Breast epithelium (tissue), 3 donors: ENCODE data around the gene SEM1.

Source experiments
- POLR2A ChIP-seq: fragments of 450-650 bp; IDR thresholded peaks from one replicate; pipeline ENCODE4 v1.6.1; 2016; ENCODE audit warnings: antibody characterized with exemption, mild to moderate bottlenecking, moderate library complexity
- TF ChIP-seq, protein P1 (sequence below), 3 donors: fragments of 450-650 bp; IDR thresholded peaks; one replicate each; pipeline ENCODE4 v1.5.1; 2016 to 2017; ENCODE audit warnings: antibody characterized with exemption in 3 of 3, mild to moderate bottlenecking in 3 of 3, moderate library complexity in 3 of 3

DNA sequence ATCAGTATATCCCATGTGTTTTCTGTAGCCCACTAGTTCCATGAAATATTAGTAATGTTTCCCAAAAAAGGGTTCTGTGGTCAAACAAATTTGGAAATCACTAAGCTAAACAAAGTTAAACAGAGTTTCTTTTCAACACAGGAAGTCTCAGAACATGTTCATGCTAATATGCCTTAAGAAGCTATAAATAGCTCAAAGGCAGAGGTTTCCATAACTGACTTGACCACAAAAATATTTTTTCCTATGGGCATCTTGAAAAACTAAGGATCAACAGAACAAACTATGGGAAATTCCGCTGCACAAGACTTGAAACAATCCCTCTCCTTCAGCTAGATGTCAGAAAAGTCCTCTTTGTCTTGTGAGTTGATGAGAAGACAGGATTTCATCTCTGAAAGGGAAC is 59.7 kb downstream of the SEM1 start:
- TF ChIP-seq, protein P1, sequence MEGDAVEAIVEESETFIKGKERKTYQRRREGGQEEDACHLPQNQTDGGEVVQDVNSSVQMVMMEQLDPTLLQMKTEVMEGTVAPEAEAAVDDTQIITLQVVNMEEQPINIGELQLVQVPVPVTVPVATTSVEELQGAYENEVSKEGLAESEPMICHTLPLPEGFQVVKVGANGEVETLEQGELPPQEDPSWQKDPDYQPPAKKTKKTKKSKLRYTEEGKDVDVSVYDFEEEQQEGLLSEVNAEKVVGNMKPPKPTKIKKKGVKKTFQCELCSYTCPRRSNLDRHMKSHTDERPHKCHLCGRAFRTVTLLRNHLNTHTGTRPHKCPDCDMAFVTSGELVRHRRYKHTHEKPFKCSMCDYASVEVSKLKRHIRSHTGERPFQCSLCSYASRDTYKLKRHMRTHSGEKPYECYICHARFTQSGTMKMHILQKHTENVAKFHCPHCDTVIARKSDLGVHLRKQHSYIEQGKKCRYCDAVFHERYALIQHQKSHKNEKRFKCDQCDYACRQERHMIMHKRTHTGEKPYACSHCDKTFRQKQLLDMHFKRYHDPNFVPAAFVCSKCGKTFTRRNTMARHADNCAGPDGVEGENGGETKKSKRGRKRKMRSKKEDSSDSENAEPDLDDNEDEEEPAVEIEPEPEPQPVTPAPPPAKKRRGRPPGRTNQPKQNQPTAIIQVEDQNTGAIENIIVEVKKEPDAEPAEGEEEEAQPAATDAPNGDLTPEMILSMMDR (IDR thresholded peaks at IDR 0.05): no peak
- no peak for TF ChIP-seq POLR2A
